SK-N-MC (cell line): ENCODE data around the gene DYNLT3.

Experiments used
- EZH2 ChIP-seq: fragments of 200-600 bp; sonication (generic); IDR thresholded peaks from one replicate; pipeline ENCODE4 v1.6.1; 2017; ENCODE audit warnings: antibody characterized with exemption
- FOXP2 ChIP-seq: optimal IDR thresholded peaks from 2 replicates; pipeline ENCODE3; 2011; ENCODE audit warnings: mild to moderate bottlenecking, moderate library complexity; ENCODE audit not compliant: insufficient read depth; ENCODE audit errors: extremely low read length, control extremely low read depth

DNA sequence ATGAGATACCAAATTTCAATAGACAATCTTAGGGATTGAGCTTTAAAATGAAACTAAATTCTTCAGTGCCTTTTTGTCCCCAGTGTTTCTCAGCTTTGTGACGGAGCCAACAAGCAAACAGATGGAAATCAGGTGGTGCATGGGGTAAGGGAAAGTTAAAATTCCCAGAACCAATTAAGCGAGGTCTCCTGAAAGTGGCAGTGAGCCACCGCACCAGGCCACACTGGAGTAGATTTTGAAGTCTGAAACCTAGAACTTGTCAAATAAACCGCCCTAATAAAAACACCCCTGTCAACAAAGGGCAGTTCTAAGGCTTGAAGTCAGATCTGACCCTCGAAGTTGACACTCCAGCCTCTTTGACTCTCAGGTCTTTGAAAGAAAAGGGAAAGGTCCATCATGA is 40.6 kb upstream of the DYNLT3 start:
- TF ChIP-seq EZH2 (no peak), FOXP2 (no peak)
